Gastrocnemius medialis (tissue), 4 donors: ENCODE measurements around the gene CCDC141.

Experiments
- POLR2A ChIP-seq, 2 donors: fragments of 450-650 bp; IDR thresholded peaks; one replicate each; pipeline ENCODE4 v1.6.1; 2017; ENCODE audit warnings: antibody characterized with exemption in 2 of 2, mild to moderate bottlenecking in 2 of 2, moderate library complexity in 2 of 2
- TF ChIP-seq, protein P1 (sequence below), 5 experiments: fragments of 450-650 bp in 3 of 5; fragments of 200-600 bp in 2 of 5; sonication (generic) in 2 of 5; IDR thresholded peaks in 4 of 5; conservative IDR thresholded peaks in 1 of 5; 1 replicate in 4 of 5; 2 replicates in 1 of 5; pipeline ENCODE4 v1.5.1; 2016 to 2019; ENCODE audit warnings: antibody characterized with exemption in 5 of 5, mild to moderate bottlenecking in 3 of 5, moderate library complexity in 3 of 5

GRCh38 chr2:178997067-178997466 is 52.9 kb downstream of the CCDC141 start:
- TF ChIP-seq, protein P1, sequence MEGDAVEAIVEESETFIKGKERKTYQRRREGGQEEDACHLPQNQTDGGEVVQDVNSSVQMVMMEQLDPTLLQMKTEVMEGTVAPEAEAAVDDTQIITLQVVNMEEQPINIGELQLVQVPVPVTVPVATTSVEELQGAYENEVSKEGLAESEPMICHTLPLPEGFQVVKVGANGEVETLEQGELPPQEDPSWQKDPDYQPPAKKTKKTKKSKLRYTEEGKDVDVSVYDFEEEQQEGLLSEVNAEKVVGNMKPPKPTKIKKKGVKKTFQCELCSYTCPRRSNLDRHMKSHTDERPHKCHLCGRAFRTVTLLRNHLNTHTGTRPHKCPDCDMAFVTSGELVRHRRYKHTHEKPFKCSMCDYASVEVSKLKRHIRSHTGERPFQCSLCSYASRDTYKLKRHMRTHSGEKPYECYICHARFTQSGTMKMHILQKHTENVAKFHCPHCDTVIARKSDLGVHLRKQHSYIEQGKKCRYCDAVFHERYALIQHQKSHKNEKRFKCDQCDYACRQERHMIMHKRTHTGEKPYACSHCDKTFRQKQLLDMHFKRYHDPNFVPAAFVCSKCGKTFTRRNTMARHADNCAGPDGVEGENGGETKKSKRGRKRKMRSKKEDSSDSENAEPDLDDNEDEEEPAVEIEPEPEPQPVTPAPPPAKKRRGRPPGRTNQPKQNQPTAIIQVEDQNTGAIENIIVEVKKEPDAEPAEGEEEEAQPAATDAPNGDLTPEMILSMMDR (IDR thresholded peaks at IDR 0.05 in 4 of 5, conservative IDR thresholded peaks at IDR 0.05 in 1 of 5), result no peak
- no peak for TF ChIP-seq POLR2A (IDR thresholded peaks at IDR 0.05)
